HG03460 (cell line): Measurements from ENCODE around the gene DIPK1C.
A peak's percentile ranks its signal among the peaks of the same experiment; 100 is the strongest.

Source experiments
- ATAC-seq: cut with Tn5 transposase; IDR thresholded peaks from one replicate; pipeline ENCODE4 v1.9.1; 2021; ENCODE audit not compliant: unreplicated experiment

DIPK1C gene

GRCh38 chr18:74425161-74425560 is 31.9 kb downstream of the DIPK1C start:
- no peak for ATAC-seq

- no peak for ATAC-seq
These were observed 34.6 kb downstream of the DIPK1C start for GRCh38 chr18:74422541-74422940.

GRCh38 chr18:74420926-74421325 is 36.2 kb downstream of the DIPK1C start:
- no peak for ATAC-seq

GRCh38 chr18:74420481-74420880 is 36.6 kb downstream of the DIPK1C start:
- ATAC-seq: no peak

GRCh38 chr18:74419761-74420160 is 37.3 kb downstream of the DIPK1C start:
- ATAC-seq: no peak

GRCh38 chr18:74418023-74418422 is 39.1 kb downstream of the DIPK1C start:
- ATAC-seq: no peak

GRCh38 chr18:74416124-74416523 is 41.0 kb downstream of the DIPK1C start:
- no peak for ATAC-seq

GRCh38 chr18:74414953-74415515 is 42.1 kb downstream of the DIPK1C start:
- no peak for ATAC-seq

- ATAC-seq: no peak
These were observed 43.3 kb downstream of the DIPK1C start for GRCh38 chr18:74413836-74414235.

- no peak for ATAC-seq
These were observed 44.8 kb downstream of the DIPK1C start for GRCh38 chr18:74412116-74412880.

- ATAC-seq: no peak
These were observed 45.6 kb downstream of the DIPK1C start for GRCh38 chr18:74411475-74411874.

- ATAC-seq: no peak
These were observed 46.6 kb downstream of the DIPK1C start for GRCh38 chr18:74410441-74410992.

- ATAC-seq: peak; percentile 64
These were observed 49.2 kb downstream of the DIPK1C start for GRCh38 chr18:74407888-74408287.

GRCh38 chr18:74402806-74403433 is 54.2 kb downstream of the DIPK1C start:
- no peak for ATAC-seq

- ATAC-seq: no peak
These were observed 56.3 kb downstream of the DIPK1C start for GRCh38 chr18:74400813-74401212.

GRCh38 chr18:74399091-74399887 is 57.8 kb downstream of the DIPK1C start:
- no peak for ATAC-seq

- no peak for ATAC-seq
These were observed 59.5 kb downstream of the DIPK1C start for GRCh38 chr18:74397572-74397971.

GRCh38 chr18:74396171-74397169 is 60.6 kb downstream of the DIPK1C start:
- no peak for ATAC-seq

GRCh38 chr18:74395648-74396154 is 61.4 kb downstream of the DIPK1C start:
- ATAC-seq: no peak

GRCh38 chr18:74395006-74395405 is 62.1 kb downstream of the DIPK1C start:
- ATAC-seq: no peak
